GM06990 (cell line): Measurements from ENCODE around the gene NINJ1.

Experiments used
- DNase-seq: peaks from one replicate; pipeline ENCODE4 v3.0.0-alpha.2; 2011; ENCODE audit not compliant: insufficient read length; ENCODE audit errors: extremely low read depth
- H3K27me3 ChIP-seq: replicated peaks from 2 replicates; pipeline ENCODE4 v1.6.0; 2011; ENCODE audit warnings: low read length; ENCODE audit not compliant: control insufficient read depth, insufficient read depth
- H3K36me3 ChIP-seq: 2 replicates; pipeline ENCODE4 v1.5.1; 2011; ENCODE audit warnings: low read length; ENCODE audit not compliant: control insufficient read depth, insufficient read depth
- H3K4me3 ChIP-seq: replicated peaks from 2 replicates; pipeline ENCODE4 v1.5.1; 2011; ENCODE audit warnings: low read depth, mild to moderate bottlenecking, control low read depth, low read length
- CTCF ChIP-seq: IDR thresholded peaks from 2 replicates; pipeline ENCODE4 v1.5.1; 2011; ENCODE audit warnings: low read length, control low read depth, mild to moderate bottlenecking, inconsistent platforms; ENCODE audit not compliant: insufficient read depth, poor library complexity, severe bottlenecking

The NINJ1 gene

GRCh38 chr9:93082841-93083411, 51.1 kb downstream of the NINJ1 start:
- no peak for DNase-seq
- no peak overlapping the region for H3K4me3 ChIP-seq
- TF ChIP-seq CTCF, result no peak
- H3K36me3 ChIP-seq, result peaks cover 17% of the 10 kb centered on the region
- H3K27me3 ChIP-seq, result no peaks in the 10 kb centered on the region

DNA sequence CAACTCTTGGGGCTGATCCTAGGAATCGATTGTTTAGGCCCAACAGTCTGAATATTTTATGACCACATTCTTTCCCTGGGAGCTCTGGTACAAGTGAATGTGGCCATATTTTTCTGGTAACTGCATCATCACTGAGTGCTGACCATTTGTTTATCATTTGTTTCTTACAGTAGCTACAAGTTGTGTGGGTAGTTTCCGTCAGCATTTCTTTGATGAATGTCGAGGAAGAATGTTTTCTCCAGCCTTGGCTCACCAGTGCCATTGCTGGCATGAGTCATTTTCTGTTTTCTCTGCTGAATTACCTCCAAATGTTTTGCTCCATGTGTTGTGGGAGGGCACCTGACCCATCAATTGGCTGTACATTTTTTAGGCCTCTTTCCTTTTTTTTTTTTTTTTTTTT, 52.1 kb downstream of the NINJ1 start:
- no peak for TF ChIP-seq CTCF
- Histone ChIP-seq H3K36me3 (peaks cover 17% of the 10 kb centered on the region), H3K4me3 (no peak overlapping the region), H3K27me3 (no peaks in the 10 kb centered on the region)
- no peak for DNase-seq

- no peak for DNase-seq
- no peak overlapping the region for H3K4me3 ChIP-seq
- peaks cover 15% of the 10 kb centered on the region for H3K36me3 ChIP-seq
- H3K27me3 ChIP-seq, result no peaks in the 10 kb centered on the region
- no peak for TF ChIP-seq CTCF
These were observed 52.9 kb downstream of the NINJ1 start for GRCh38 chr9:93081081-93081529.

DNA sequence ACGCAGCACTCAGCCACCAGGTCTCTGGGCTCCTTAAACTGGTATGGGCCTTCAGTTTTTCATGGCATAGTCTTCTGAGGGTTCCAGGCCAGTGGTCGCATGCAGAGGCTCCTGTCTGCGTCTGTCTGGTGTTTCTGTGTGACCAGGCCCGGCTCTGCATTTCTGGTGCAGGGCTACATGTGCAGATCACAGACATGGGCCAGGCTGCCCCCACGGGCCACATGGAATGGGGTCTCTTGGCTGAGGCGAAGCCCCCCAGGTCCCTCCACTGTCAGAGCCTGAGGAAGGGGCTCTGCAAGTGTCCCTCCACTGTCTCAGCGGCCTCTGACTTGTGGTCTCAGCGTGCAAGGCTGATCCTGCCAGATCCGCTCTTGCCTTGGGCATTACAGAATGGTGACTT, 53.6 kb downstream of the NINJ1 start:
- no peak for TF ChIP-seq CTCF
- Histone ChIP-seq H3K36me3 (peaks cover 12% of the 10 kb centered on the region), H3K27me3 (no peaks in the 10 kb centered on the region), H3K4me3 (no peak overlapping the region)
- DNase-seq, result no peak

DNA sequence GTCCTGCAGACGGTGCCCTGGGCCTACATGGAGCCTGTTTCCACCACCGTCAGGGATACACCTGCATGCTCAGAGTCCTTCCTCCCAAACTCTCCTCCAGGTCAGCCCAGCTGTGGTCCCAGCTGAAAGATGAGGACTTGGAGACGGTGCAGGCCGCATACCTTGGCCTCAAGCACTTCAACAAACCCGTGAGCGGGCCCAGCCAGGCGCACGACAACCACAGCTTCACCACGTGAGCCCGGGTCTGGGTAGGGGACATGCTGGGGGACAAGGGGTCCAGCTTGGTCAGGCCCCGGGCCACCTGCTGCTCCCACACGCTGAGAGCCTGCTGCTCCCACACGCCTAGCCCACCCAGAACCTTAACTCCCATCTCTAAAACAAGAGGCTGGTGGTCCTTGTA, 54.7 kb downstream of the NINJ1 start:
- Histone ChIP-seq H3K27me3 (no peaks in the 10 kb centered on the region), H3K36me3 (peaks cover 8% of the 10 kb centered on the region), H3K4me3 (no peak overlapping the region)
- DNase-seq, result no peak
- TF ChIP-seq CTCF, result no peak

DNA sequence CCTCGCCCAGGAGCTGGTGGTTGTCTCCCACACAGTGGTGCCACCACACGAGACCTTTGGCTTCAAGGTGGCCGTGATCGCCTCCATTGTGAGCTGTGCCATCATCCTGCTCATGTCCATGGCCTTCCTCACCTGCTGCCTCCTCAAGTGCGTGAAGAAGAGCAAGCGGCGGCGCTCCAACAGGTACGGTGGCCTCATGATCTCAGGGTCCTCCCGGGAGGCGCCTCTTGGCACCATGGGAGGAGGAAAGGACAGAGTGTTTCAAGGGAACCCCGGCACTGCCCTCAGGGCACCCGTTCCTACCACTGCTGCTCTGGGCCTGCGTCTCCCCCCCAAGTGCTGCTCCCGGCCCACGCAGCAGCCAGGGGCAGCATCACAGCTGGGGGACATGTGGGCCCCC, 56.2 kb downstream of the NINJ1 start:
- DNase-seq, result no peak
- Histone ChIP-seq H3K36me3 (peaks cover 7% of the 10 kb centered on the region), H3K27me3 (no peaks in the 10 kb centered on the region), H3K4me3 (no peak overlapping the region)
- TF ChIP-seq CTCF, result no peak
